Endothelial cell of umbilical vein (primary cell): ENCODE results near the gene CYP21A2.

Experiments
- EZH2 ChIP-seq: IDR thresholded peaks from 2 replicates; pipeline ENCODE4 v1.6.1; 2012; ENCODE audit warnings: borderline replicate concordance, low read depth, mild to moderate bottlenecking, moderate library complexity, low read length, inconsistent platforms; ENCODE audit not compliant: severe bottlenecking
- GATA2 ChIP-seq: IDR thresholded peaks from 2 replicates; pipeline ENCODE4 v1.7.0; 2011; ENCODE audit warnings: low read depth, mild to moderate bottlenecking, moderate library complexity, mixed read lengths, low read length; ENCODE audit not compliant: insufficient read length, insufficient read depth
- JUN ChIP-seq: IDR thresholded peaks from 2 replicates; pipeline ENCODE4 v1.6.1; 2011; ENCODE audit warnings: borderline replicate concordance, low read depth; ENCODE audit not compliant: insufficient read length, insufficient read depth
- POLR2A ChIP-seq: IDR thresholded peaks from 2 replicates; pipeline ENCODE4 v1.6.1; 2012; ENCODE audit warnings: low read depth, mild to moderate bottlenecking, control low read depth, low read length
- TF ChIP-seq, protein P1 (sequence below), 2 donors: IDR thresholded peaks; 1 replicate in 1 of 2; 2 replicates in 1 of 2; pipeline ENCODE4 v1.5.1; 2011; ENCODE audit warnings: low read length in 2 of 2, mild to moderate bottlenecking in 2 of 2, moderate library complexity in 2 of 2, control low read depth in 1 of 2, inconsistent platforms in 1 of 2, low read depth in 1 of 2; ENCODE audit not compliant: insufficient read depth in 1 of 2; ENCODE audit errors: extremely low read depth in 1 of 2
- TF ChIP-seq, protein P2 (sequence below): IDR thresholded peaks from 2 replicates; pipeline ENCODE4 v1.6.1; 2011; ENCODE audit not compliant: insufficient read depth, insufficient read length

DNA sequence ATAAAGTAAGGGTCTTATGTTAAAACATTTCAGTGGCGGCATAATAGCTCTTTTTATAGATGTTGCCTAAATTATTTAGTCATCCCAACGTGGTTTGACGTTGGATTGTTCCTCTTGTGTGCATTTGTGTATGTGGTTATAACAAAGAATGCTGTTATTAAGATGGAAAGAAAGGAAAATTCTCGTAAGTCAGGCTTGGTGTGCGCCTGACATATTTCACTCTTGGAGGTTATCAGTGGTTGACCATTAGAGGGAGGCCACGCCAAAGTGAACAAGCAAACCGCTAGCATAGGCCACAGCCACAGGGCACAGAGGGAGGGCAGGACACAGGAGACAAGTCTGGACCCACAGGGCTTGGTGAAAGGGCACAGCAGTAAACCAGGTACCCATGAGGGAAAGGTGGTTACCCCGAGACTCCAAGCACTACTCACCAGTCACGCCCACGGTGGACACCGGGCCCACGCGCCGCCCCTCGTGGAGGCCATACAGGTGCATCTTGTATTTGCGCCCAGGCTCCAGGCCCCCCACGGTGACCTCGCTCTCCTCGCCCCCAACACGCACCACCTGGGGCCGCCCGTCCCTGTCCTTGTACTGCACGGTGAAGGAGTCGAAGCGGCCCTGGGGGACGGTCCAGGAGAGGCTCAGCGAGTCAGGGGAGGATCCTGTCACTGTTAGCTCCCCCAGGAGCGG lies 22.9 kb downstream of the CYP21A2 start:
- TF ChIP-seq, protein P1, sequence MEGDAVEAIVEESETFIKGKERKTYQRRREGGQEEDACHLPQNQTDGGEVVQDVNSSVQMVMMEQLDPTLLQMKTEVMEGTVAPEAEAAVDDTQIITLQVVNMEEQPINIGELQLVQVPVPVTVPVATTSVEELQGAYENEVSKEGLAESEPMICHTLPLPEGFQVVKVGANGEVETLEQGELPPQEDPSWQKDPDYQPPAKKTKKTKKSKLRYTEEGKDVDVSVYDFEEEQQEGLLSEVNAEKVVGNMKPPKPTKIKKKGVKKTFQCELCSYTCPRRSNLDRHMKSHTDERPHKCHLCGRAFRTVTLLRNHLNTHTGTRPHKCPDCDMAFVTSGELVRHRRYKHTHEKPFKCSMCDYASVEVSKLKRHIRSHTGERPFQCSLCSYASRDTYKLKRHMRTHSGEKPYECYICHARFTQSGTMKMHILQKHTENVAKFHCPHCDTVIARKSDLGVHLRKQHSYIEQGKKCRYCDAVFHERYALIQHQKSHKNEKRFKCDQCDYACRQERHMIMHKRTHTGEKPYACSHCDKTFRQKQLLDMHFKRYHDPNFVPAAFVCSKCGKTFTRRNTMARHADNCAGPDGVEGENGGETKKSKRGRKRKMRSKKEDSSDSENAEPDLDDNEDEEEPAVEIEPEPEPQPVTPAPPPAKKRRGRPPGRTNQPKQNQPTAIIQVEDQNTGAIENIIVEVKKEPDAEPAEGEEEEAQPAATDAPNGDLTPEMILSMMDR (IDR thresholded peaks at IDR 0.05; ENCODE audit: extremely low read depth in 1 of 2, insufficient read depth in 1 of 2, low read depth in 1 of 2, low read length in 2 of 2), result no peak
- no peak for TF ChIP-seq EZH2
- TF ChIP-seq POLR2A, result no peak
- TF ChIP-seq JUN, result no peak
- TF ChIP-seq, protein P2, sequence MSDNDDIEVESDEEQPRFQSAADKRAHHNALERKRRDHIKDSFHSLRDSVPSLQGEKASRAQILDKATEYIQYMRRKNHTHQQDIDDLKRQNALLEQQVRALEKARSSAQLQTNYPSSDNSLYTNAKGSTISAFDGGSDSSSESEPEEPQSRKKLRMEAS, result no peak
- no peak for TF ChIP-seq GATA2
